Spleen (tissue), 7 donors: ENCODE data around the gene DDX41.

Experiments
- POLR2A ChIP-seq, 3 donors: fragments of 450-650 bp; IDR thresholded peaks; one replicate each; pipeline ENCODE4 v1.5.1; 2017; ENCODE audit warnings: antibody characterized with exemption in 3 of 3, mild to moderate bottlenecking in 1 of 3
- TF ChIP-seq, protein P1 (sequence below), 11 experiments: fragments of 200-600 bp in 7 of 11; fragments of 450-650 bp in 4 of 11; sonication (generic) in 4 of 11; IDR thresholded peaks in 8 of 11; conservative IDR thresholded peaks in 3 of 11; 1 replicate in 7 of 11; 2 replicates in 4 of 11; pipeline versions ENCODE4 v1.4.0 to v1.8.0; 2016 to 2021; ENCODE audit warnings: antibody characterized with exemption in 11 of 11, inconsistent platforms in 4 of 11, mild to moderate bottlenecking in 1 of 11
- donor health status: DM: no; HTN: no; CAD: no; lungs with moderate emphysema.
- donor health status: DM: no; HTN: no; CAD: no.
- donor health status: DM: no; HTN: no; CAD: no.

- TF ChIP-seq, protein P1, sequence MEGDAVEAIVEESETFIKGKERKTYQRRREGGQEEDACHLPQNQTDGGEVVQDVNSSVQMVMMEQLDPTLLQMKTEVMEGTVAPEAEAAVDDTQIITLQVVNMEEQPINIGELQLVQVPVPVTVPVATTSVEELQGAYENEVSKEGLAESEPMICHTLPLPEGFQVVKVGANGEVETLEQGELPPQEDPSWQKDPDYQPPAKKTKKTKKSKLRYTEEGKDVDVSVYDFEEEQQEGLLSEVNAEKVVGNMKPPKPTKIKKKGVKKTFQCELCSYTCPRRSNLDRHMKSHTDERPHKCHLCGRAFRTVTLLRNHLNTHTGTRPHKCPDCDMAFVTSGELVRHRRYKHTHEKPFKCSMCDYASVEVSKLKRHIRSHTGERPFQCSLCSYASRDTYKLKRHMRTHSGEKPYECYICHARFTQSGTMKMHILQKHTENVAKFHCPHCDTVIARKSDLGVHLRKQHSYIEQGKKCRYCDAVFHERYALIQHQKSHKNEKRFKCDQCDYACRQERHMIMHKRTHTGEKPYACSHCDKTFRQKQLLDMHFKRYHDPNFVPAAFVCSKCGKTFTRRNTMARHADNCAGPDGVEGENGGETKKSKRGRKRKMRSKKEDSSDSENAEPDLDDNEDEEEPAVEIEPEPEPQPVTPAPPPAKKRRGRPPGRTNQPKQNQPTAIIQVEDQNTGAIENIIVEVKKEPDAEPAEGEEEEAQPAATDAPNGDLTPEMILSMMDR (IDR thresholded peaks at IDR 0.05 in 8 of 11, conservative IDR thresholded peaks at IDR 0.05 in 3 of 11), result no peak
- no peak for TF ChIP-seq POLR2A (IDR thresholded peaks at IDR 0.05)
These were observed 3.9 kb downstream of the DDX41 start for GRCh38 chr5:177512736-177513380.
